CD1c-positive myeloid dendritic cell (primary cell): Measurements from ENCODE around the gene LLGL2.

Experiments used
- DNase-seq: peaks from one replicate; pipeline ENCODE4 v3.0.0-alpha.2; 2016; ENCODE audit errors: extremely low spot score

LLGL2 gene

DNA sequence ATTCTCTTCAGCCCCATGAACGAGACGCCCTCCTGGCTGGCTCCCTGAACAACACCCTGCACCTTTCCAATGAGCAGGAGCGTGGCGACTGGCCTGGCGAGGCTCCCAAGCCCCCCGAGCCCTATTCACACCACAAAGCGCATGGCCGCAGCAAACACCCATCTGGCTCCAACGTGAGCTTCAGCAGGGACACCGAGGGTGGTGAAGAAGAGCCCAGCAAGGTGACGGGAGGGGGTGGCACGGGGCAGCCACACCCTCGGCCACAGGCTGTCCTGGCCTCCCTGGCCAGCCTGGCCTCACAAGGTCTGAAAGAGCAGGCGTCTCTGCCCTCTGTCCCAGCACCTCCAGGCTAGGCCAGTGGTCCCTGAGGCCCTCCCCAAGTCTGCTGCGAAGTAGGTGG lies 33.8 kb upstream of the LLGL2 start:
- DNase-seq = no peak

DNA sequence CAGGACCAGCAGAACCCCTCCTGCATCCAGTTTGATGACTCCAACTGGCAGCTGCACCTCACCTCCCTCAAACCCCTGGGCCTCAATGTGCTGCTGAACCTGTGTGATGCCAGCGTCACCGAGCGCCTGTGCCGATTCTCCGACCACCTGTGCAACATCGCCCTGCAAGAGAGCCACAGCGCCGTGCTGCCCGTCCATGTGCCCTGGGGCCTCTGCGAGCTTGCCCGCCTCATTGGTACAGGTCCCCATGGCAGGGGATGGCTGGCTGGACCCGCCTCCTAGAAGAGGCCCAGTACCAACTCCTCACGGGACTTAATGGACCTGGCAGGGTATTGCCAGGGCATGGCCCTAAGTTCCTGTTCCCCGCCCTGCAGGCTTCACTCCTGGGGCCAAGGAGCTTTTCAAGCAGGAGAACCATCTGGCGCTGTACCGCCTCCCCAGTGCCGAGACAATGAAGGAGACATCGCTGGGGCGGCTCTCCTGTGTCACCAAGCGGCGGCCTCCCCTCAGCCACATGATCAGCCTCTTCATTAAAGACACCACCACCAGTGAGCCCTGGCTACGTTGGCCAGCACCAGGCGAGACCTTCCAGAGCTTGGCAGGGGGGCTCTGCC lies 32.8 kb upstream of the LLGL2 start:
- no peak for DNase-seq

DNA sequence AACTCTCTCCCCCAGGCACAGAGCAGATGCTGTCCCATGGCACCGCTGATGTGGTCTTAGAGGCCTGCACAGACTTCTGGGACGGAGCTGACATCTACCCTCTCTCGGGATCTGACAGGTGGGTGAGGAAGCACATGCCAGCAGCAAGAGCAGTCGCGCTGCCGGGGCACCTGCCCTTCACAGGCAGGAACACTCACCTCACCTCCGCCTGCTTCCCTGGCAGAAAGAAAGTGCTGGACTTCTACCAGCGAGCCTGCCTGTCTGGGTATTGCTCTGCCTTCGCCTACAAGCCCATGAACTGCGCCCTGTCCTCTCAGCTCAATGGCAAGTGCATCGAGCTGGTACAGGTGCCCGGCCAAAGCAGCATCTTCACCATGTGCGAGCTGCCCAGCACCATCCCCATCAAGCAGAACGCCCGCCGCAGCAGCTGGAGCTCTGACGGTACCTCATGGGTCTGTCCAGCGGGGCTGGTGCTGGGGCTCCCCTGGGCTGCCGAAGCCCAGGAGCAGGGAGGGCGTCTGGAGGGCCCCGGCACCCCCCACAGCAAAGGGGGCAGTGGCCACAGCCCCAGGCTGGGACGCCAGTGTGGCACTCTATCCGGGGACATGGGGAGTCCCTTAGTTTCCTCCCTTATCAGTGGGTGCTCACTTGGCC lies 31.9 kb upstream of the LLGL2 start:
- no peak for DNase-seq

DNA sequence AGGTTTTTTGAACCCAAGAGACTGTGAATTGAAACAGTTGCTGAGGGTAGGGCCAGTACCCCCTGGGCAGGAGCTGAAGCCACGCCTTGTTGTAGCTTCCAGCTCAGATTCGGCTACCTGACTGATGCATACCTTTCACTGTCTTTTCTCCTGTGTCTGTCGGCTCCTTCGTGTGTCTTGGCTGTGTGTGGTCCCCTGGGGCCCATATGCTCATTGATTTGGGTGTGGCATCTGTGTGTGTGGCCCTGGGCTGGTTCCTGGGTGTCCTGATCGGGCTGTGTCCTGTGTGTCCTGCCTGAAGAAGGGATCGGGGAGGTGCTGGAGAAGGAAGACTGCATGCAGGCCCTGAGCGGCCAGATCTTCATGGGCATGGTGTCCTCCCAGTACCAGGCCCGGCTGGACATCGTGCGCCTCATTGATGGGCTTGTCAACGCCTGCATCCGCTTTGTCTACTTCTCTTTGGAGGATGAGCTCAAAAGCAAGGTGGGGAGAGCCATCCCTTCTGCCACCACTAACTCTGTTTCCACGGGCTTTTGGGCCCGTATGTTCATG lies 31.1 kb upstream of the LLGL2 start:
- DNase-seq = no peak

DNA sequence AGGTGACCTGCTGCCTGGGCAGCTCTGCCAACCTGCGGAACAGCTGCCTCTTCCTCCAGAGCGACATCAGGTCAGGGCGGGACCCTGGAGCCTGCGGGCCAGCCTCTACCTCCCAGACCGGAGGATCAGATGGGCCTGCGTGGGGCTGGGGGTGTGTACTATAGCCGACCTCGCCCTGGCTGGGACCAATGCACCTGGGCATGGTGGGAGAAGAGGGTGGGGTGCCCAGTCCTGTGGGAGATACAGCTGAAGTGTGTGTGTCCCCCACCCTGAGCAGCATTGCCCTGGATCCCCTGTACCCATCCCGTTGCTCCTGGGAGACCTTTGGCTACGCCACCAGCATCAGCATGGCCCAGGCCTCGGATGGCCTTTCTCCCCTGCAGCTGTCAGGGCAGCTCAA lies 29.5 kb upstream of the LLGL2 start:
- DNase-seq = no peak

DNA sequence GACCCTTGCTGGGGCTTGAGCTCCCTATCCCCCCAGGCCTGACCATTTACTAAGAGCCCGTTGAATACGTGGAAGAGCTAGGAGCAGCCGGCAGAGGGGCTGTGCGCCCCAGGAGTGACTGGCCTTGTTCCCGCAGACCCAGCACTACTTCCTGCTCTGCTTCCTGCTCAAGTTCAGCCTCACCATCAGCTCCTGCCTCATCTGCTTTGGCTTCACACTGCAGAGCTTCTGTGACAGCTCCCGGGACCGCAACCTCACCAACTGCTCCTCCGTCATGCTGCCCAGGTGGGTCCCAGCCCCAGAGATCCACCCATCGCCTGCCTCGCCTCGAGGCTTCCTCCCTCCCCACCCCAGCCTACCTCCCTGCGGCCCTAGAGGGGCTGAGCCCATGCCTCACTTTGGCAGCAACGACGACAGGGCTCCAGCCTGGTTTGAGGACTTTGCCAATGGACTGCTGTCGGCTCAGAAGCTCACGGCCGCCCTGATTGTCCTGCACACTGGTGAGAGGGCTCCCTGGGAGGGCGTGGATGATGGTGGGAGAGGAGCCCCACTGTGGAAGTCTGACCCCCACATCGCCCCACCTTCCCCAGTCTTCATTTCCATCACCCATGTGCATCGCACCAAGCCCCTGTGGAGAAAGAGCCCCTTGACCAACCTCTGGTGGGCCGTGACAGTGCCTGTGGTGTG lies 27.3 kb upstream of the LLGL2 start:
- no peak for DNase-seq

DNA sequence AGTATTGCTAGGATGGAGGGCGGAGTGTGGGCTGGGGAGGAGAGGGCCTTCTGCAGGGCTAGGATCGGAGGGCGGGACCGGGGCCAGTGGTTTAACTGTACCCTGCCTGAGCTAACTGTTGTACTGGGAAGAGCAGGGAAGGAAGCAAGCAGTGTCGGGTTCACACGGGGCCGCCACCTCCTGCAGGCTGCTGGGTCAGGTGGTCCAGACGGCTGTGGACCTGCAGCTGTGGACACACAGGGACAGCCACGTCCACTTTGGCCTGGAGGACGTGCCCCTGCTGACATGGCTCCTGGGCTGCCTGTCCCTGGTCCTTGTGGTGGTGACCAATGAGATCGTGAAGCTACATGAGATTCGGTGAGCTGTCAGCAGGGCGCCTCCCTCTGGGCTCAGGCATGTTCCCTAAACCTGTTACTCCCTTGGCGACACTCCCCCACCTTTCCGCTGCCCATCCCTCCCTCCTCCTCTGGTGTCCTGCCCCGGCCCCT lies 26.7 kb upstream of the LLGL2 start:
- DNase-seq = no peak

DNA sequence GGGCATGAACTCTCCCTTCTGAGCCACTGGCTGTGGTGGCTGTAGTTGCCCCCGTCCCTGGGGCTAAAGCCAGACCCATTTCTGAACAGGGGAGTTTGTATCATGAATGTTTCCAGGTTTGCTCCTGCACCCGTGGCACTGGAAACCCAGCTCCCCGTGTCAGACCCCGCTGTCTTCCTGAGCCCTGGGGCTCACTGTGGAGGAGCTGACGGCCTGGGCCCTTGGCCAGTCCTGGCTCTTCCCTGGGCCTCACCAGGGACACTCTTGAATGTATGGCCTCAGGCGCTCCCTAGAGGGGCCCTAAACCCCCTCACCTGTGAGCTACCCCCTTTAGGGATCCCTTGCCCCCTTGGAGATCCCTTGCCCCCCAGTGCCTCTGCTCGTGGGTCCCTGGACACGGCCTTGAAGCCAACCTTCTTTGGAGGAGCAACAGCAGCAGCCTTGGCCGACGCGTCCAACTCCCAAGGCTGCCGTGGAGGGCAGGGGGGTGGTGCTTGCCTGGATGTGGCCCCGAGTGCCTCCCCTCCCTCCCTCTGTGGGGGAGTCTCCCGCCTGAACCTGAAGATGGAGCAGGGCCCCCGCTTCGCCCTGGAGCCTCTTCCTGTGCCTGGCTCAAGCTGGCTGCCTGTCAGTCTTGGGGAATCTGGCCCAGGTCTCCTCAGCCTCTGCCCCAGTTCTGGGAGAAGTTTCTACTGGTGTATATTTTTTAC lies 26.0 kb upstream of the LLGL2 start:
- no peak for DNase-seq

DNA sequence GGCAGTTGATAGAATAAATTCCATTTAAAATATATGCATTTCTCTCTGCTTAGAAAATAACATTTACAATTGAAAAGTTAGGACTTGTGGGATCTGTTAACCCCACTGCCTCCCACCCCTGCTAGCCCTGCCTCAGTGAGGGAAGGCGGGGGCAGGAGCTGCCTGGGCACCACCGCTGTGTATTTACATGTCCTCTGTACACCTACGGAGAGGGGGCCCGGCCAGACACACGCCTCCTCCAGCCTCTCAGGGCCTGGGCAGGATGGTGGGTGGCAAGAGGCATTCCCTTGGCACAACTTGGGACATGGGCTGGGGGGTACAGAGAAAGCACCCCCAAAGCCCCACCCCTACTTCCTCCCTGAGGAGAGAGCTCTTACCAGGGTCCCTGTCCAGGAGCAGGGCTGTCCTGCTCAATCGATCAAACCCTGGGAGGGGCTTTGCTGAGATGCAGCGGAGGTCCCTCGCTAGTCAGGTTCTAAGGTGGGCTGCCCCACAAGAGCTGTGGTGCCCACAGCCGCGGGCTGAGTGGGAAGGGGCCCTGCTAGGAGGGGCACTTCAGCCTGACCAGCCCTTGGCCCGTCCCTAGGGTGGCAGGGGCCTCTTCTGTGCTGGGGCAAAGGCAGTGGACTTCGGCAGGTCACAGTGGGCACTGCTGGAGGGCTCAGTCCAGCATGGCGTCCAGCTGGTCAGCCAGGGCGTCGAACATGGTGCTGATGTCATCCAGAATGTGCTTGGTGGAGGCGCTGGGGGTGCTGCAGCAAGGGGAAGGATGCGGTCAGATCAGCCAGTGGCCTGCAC lies 24.9 kb upstream of the LLGL2 start:
- no peak for DNase-seq

DNA sequence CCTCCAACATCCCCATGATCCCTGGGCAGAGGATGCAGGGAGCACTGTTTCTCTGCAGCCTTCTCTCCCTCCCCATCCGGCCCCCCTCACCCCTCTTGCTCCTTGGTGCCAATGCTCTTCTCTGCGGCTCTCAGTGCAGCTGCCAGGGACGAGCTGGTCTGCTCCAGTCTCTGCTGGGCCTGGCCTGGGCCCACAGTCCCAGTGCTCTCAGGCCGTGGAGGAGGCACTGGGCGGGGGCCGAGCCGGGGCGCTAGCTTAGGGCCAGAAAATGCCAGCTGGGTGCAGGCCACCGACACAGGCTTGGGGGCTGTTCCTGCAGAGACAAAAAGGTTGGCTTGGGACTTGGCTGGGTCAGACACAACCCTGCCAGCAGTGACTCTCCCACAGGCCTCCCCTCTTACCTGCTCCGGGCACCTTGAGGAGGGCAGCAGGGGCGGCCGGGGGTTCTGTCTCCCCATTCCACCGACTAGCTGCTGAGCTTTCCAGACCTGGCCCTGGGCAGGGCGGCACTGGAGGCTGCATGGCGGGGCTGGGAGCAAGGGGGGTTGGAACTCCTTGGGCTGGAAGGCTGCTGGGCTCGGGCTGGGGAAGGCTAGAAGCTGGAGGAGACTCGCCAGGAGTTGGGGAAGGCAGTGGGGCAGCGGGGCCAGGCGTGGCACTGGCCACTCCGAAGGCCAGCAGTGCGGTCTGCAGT lies 24.0 kb upstream of the LLGL2 start:
- DNase-seq = no peak

DNA sequence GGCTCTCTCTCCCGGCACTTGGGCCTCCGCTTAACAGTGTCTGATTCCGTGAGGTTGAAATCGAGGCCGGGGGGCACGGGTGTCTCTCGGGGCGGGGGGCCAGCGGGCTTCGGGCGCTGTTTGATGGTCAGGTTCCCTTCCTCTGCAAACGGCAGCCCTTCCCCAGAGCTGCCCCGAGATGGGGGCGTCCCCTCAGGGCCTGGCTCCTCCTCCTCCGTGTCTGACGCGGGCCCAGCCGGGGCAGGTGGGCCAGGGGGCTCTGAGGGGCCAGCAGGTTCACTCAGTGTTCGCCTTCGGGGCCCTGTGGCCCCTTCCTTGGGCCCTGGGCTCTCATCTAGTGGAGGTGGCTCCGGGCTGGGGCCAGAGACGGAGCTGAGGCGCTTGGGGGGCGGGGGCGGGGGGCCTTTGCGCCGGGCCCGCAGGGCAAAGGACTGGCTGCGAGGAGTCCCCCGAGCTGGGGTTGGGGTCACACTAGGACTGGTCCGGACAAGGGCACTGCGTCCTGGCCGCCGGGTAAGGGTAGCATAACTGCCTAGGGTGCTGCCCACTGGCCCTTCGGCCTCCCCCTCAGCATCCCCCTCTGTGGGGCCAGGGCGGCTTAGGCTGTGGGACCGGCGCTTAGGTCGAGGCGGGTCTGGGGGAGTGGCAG lies 23.3 kb upstream of the LLGL2 start:
- no peak for DNase-seq

DNA sequence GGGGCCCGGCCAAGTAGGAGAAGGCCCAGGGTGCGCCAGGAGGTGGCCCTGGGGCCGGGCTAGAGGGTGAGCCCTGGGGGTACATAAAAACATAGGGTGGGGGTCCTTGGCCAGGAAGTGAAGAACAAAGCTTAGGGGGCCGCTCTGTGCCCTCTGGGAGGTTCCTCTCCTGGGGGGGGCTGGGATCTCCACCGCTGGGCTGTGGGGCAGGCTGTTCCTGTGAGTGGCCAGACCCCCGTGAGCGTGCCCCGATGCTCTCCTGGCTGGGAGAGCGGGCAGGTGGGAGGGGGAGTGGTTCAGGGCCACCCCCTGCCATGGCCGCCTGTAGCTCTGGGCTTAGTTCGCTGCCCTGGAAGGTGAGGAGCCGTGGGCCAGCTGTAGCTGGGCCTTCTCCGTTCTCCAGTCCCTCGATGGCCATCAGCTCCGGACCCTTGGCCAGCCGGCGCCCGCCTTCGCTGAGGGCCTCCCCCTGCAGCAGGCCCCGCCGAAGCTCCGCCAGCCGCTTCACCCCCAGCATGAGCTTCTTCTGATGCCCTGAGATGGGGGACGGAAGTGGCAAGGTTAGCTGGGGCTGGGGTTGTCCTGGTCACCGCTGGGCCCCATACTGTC lies 22.7 kb upstream of the LLGL2 start:
- no peak for DNase-seq

DNA sequence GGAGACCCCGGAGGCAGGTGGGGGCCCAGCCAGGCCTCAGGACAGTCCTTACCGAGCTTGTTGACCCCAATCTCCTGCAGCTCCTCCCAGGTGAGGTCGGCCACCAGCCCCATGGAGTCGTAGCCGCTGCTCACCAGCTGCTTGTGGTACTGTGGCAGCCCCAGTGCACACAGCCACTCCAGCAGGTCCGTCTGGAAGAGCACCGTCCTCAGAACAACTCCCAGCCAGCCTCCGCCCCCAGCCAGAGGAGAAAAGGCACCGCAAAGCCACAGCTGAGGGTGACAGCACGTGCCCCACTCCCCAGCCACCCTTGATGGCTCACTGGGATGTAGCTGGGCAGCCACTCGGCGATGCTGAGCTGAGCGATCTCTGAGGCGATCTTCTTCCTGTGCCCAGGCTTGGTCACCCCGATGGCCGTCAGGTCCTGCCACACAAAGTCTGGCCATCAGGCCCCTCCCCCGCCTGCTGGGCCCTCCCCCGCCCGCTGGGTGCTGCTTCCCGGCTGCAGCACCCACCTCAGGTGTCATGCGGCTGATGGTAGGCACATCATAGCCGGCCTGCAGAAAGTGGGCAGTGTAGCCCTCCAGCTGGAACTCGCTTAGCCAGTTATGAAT lies 22.1 kb upstream of the LLGL2 start:
- no peak for DNase-seq

DNA sequence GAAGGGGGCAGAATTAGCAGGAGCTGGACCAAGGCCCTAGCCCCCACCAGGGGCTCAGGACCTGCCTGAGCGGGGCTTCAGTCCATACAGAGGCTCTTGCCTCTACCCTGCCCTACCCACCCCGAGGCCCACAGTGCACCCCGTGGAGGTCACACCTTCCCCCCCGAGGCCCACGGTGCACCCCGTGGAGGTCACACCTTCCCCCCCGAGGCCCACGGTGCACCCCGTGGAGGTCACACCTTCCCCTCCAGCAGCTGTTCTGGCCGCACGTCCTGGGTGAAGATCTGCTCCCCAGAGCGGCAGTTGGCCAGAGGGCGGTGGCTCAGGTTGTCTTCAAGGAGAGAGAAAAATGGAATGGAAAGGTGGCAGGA lies 21.5 kb upstream of the LLGL2 start:
- no peak for DNase-seq

DNA sequence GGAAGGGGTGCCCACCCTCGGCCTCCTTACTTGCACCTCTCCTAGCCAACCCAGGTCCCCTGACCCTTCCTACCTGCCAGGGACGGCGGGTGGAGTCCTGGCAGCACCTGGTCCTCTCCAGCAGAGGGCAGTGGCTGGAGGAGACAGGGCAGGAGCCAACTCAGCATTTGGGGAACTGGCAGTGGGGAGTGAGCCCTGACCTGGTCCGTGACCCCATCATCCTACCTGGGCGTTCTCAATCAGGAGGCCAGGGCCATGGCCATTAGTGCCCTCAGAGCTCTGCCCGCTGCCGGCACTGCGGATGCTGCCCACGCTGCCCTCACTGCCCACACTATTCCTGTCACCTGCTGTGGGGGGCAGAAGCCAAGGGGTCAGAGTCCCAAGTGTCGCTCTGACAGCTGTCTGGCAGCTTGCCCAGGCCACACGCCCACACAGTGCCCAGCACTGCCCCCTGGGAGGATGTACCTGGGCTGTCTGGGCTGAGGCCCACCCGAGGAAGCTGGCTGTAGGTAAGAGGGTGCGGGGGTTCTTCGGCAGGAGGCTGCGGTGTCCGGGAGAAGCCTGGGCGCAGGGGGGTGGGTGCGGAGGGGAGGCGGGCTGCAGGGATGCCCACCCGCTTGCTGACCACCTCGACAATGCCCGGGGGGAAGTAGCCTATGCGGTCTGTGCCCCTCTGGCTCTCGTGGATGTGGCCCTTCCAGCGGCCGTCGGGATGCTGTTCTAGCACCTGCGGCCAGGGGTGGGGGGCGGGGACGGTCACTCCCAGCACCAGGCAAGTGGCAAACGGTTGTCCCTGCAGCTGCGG lies 20.9 kb upstream of the LLGL2 start:
- DNase-seq = peak; percentile 44

DNA sequence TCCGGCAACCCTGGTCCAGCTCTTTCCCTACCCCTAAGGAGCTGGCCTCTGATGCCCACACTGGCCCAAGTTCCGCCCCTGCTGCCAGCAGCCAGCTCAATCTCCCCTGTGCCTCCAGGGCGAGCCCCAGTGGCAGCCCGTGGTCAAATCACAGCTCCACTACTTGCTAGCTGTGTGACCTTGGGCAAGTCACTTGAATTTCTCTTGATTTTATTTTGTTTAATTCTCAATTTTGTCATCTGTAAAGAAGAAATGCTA lies 20.4 kb upstream of the LLGL2 start:
- no peak for DNase-seq

DNA sequence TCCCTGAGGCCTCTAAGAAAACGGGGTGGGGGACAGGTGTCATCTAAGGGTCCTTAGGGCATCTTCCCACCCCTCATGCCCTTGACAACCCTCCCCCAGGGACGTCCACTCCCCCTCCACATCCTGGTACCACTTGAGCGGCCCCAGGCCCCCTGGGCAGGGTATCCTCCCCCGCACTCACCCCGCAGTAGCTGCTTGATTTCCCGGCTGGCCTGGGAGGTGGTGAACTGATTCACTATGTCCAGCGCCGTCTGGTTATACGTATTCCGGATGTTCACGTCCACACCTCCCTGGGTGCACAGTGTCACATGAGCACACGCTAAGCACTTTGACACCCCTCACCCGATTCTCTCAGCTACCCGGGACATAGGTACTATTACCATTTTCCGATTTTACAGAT lies 19.9 kb upstream of the LLGL2 start:
- DNase-seq = no peak

DNA sequence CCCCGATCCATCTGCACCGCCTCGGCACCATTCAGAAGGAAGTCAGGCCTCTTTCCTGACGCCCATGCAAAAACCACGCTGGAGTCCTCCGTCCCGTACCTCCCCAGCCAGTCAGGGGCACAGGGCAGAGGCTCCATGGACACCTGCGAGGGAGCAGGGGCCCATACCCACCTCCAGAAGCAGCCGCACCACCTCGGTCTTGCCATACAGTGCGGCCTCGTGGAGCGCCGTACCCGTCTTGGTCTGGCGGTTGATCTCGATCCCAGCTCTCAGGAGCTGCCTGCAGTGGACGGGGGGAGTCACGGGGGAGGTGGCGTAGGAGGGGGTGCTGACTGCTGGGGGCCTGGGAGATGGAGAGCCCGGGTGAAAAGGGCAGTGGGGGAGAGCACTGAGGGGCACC lies 19.4 kb upstream of the LLGL2 start:
- no peak for DNase-seq

DNA sequence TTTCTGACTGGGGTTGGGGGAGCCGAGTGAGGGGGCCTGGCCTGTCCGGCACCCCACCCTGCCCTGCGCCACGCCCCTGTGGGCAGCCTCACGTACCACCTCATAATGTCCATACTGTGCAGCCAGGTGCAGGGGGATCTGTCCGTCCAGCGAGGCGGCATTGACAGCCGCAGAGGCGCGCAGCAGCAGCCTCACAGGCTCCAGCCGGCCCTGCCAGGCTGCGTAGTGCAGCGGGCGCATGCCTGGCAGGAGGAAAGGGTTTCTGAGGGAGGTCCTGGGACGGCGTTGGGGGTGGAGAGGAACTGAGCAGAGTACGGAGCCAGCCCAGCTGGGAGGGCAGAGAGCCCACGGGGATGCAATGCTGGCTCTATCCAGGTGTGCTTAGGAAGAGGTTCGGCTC lies 18.6 kb upstream of the LLGL2 start:
- no peak for DNase-seq
